Gastrocnemius medialis (tissue), 4 donors: ENCODE measurements around the gene KCNAB2.

Experiments used
- CTCF ChIP-seq, 5 experiments: fragments of 450-650 bp in 3 of 5; fragments of 200-600 bp in 2 of 5; sonication (generic) in 2 of 5; IDR thresholded peaks in 4 of 5; conservative IDR thresholded peaks in 1 of 5; 1 replicate in 4 of 5; 2 replicates in 1 of 5; pipeline ENCODE4 v1.5.1; 2016 to 2019; ENCODE audit warnings: antibody characterized with exemption in 5 of 5, mild to moderate bottlenecking in 3 of 5, moderate library complexity in 3 of 5
- POLR2A ChIP-seq, 2 donors: fragments of 450-650 bp; IDR thresholded peaks; one replicate each; pipeline ENCODE4 v1.6.1; 2017; ENCODE audit warnings: antibody characterized with exemption in 2 of 2, mild to moderate bottlenecking in 2 of 2, moderate library complexity in 2 of 2

DNA sequence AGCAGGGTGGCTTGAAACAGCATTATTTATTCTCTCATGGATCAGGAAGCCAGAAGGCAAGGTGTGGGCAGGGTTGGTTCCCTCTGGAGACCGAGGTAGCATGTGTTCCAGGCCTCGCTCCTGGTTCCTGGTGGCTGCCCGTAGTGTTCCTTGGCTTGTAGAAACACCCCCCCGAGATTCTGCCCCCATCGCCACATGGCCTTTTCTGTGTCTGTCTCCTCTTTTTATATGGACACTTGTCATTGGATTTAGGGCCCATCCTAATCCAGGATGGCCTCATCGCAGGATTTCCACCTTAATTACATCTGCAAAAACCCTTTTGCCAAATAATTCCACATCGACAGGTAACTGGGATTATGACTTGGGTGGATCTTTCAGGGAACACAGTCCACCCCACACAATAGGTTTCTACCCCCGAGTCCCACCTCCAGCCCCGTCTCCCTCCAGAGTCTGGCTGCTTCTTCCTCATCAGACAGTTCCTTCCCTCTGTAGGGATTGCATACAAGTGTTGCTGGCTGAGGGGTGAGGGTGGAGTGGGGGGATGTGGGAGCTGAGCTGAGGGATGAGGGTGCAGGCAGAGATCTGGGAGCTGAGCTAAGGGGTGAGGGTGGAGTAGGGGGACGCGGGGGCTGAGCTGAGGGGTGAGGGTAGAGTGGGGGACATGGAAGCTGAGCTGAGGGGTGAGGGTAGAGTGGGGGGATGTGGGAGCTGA lies 41.1 kb upstream of the KCNAB2 start:
- TF ChIP-seq CTCF (IDR thresholded peaks at IDR 0.05 in 4 of 5, conservative IDR thresholded peaks at IDR 0.05 in 1 of 5) = no peak
- TF ChIP-seq POLR2A (IDR thresholded peaks at IDR 0.05) = no peak
